ENCODE data around the gene EEF1G. TPM values are rescaled to one million over a fixed set of nuclear protein-coding genes. Genes with fewer than 3 reads are reported as not detected.

Gene EEF1G
- total and polyA plus RNA-seq, 9 of the 15 experiments (the other 6 are each of a cell fraction or from before 2014, with no cell fraction given): 985 to 2,349 (median 2,035) TPM

DNA sequence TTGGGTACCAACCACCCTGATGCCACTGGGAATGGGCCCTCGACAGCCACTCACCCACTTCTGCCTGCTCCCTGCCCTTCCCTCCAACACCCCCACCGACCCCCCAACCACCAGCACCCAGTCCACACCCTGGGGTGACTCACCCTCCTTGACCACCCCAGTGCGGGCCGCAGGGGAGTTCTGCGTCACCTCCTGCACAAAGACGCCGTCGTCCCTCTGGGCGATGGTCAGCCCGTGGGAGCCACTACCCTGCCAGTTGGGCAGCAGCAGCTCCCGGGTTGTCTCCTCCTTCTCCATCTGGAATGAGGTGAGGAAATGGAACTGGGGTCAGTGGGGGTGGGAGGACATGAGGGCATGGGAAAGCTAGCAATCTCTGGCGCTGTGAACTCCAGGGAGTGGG, 37.9 kb downstream of the EEF1G start (continued):
- TF ChIP-seq SRF (CRISPR knock-in tag; IDR thresholded peaks at IDR 0.05): no peak
- no peak for TF ChIP-seq NONO (IDR thresholded peaks at IDR 0.05; ENCODE audit: low read depth in 2 of 2, low read length in 1 of 2)
- TF ChIP-seq, protein P1, sequence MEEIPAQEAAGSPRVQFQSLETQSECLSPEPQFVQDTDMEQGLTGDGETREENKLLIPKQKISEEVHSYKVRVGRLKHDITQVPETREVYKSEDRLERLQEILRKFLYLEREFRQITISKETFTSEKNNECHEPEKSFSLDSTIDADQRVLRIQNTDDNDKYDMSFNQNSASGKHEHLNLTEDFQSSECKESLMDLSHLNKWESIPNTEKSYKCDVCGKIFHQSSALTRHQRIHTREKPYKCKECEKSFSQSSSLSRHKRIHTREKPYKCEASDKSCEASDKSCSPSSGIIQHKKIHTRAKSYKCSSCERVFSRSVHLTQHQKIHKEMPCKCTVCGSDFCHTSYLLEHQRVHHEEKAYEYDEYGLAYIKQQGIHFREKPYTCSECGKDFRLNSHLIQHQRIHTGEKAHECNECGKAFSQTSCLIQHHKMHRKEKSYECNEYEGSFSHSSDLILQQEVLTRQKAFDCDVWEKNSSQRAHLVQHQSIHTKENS (CRISPR knock-in tag; IDR thresholded peaks at IDR 0.05): no peak

DNA sequence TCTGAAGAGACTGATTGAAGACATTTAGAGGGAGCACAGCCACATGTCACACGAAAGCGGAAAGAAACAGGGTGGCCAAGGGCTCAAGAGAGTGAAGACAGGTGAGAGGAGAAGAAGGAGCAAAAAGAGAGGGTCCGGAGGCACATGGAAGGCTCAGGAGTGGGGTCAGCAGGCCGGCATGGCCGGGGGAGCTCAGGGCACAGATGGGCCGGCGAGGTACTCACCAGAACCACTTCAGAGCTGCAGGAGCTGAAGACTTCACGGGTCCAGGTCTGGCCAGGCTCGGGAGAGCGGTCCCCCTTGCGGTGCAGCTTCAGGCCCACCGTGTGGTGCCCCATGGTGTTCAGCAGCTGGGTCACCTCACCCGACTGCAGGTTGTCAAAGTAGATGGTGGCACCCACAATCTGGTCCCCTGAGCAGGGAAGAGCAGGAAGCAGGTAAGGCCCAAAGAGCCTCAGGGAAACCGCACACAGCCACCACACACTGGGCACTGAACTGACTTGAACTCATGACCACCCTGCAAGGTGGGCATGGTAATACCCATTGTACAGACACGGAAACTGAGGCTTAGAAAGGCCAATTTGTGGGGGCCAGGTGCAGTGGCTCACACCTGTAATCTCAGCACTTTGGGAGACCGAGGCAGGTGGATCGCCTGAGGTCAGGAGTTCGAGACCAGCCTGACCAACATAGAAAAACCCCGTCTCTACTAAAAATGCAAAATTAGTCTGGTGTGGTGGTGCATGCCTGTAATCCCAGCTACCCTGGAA, 38.7 kb downstream of the EEF1G start:
- no TSS peak for BruUV-seq (replicated peaks)
- Histone ChIP-seq H3K4me2 (ENCODE audit: insufficient read depth, low read length) (no peak overlapping the region), H4K20me1 (replicated peaks; ENCODE audit: control insufficient read depth, insufficient read depth, low read length) (no peaks in the 10 kb centered on the region; the same call in none of the 2 replicates), H3K27ac (ENCODE audit: extremely low read depth, low read depth, low read length) (no peak overlapping the region), H3K9ac (ENCODE audit: insufficient read depth in 1 of 2, low read depth in 2 of 2, low read length in 2 of 2) (peak overlapping the region in 1 of 2 experiments; percentile 56; a peak in 1 of 4 replicates), H2AFZ (ENCODE audit: low read depth, low read length) (no peak overlapping the region), H3K9me1 (ENCODE audit: control insufficient read depth, insufficient read depth, low read length) (peaks cover 2% of the 10 kb centered on the region), H3K36me3 (ENCODE audit: control insufficient read depth, insufficient read depth, low read length) (peaks cover 50% of the 10 kb centered on the region; the same call in 1 of the 3 replicates), H3K9me3 (replicated peaks; ENCODE audit: control insufficient read depth, insufficient read depth, low read depth, low read length) (no peaks in the 10 kb centered on the region), H3K79me2 (ENCODE audit: control insufficient read depth, insufficient read depth, low read length) (peaks cover 24% of the 10 kb centered on the region), H3K4me1 (replicated peaks in 1 of 2; ENCODE audit: control insufficient read depth in 2 of 2, insufficient read depth in 2 of 2, low read length in 2 of 2) (peaks cover 19 to 24% of the 10 kb centered on the region in 2 experiments), H3K27me3 (ENCODE audit: control insufficient read depth in 2 of 2, insufficient read depth in 2 of 2, low read length in 2 of 2) (no peaks in the 10 kb centered on the region), H3K4me3 (no peak overlapping the region)
- DNase-seq (ENCODE audit: extremely low read depth in 1 of 4, low spot score in 3 of 4) (no peak), ATAC-seq (no peak), FAIRE-seq (no peak)
- CTCF ChIA-PET (ENCODE audit: low intra/inter-chr PET ratio): no interaction called here
- POLR2A ChIA-PET: interaction anchor here (1.2 to 1.5 kb wide), 3 partner anchors 9 to 35 kb away, joined by 3 to 7 read pairs (median 5); no protein-coding TSS in a partner anchor
- intact Hi-C loops (cut with micrococcal nuclease): no loop called here
- in situ Hi-C loops (cut with MboI): no loop called here
- 78% methylated on average over 18 of the region's 19 CpGs for WGBS (ENCODE audit: insufficient coverage, low coverage, missing lambda C conversion rate)
- peak; percentile 61; the same call in 1 of the 2 replicates for TF ChIP-seq BCOR (IDR thresholded peaks at IDR 0.05)
- TF ChIP-seq, protein P2, sequence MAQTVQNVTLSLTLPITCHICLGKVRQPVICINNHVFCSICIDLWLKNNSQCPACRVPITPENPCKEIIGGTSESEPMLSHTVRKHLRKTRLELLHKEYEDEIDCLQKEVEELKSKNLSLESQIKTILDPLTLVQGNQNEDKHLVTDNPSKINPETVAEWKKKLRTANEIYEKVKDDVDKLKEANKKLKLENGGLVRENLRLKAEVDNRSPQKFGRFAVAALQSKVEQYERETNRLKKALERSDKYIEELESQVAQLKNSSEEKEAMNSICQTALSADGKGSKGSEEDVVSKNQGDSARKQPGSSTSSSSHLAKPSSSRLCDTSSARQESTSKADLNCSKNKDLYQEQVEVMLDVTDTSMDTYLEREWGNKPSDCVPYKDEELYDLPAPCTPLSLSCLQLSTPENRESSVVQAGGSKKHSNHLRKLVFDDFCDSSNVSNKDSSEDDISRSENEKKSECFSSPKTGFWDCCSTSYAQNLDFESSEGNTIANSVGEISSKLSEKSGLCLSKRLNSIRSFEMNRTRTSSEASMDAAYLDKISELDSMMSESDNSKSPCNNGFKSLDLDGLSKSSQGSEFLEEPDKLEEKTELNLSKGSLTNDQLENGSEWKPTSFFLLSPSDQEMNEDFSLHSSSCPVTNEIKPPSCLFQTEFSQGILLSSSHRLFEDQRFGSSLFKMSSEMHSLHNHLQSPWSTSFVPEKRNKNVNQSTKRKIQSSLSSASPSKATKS (CRISPR knock-in tag; IDR thresholded peaks at IDR 0.05): no peak
- TF ChIP-seq, protein P3, sequence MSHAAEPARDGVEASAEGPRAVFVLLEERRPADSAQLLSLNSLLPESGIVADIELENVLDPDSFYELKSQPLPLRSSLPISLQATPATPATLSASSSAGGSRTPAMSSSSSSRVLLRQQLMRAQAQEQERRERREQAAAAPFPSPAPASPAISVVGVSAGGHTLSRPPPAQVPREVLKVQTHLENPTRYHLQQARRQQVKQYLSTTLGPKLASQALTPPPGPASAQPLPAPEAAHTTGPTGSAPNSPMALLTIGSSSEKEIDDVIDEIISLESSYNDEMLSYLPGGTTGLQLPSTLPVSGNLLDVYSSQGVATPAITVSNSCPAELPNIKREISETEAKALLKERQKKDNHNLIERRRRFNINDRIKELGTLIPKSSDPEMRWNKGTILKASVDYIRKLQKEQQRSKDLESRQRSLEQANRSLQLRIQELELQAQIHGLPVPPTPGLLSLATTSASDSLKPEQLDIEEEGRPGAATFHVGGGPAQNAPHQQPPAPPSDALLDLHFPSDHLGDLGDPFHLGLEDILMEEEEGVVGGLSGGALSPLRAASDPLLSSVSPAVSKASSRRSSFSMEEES (CRISPR knock-in tag; IDR thresholded peaks at IDR 0.05): no peak
- no peak for TF ChIP-seq NCOA1 (IDR thresholded peaks at IDR 0.05; ENCODE audit: low read depth)
- TF ChIP-seq IRF2 (CRISPR knock-in tag; IDR thresholded peaks at IDR 0.05): 0 out of 2 replicates have a peak, but pooled peaks have one; percentile 26

Data from K562 (cell line).